Epithelial cell of proximal tubule (primary cell): ENCODE data around the gene MGAT5. TPM values are rescaled to one million over a fixed set of nuclear protein-coding genes. Genes with fewer than 3 reads are reported as not detected.

Experiments
- DNase-seq: peaks from one replicate; pipeline ENCODE4 v3.0.0-alpha.2; 2011; ENCODE audit warnings: low read depth
- H3K4me3 ChIP-seq: 2 replicates; pipeline ENCODE4 v1.5.1; 2011; ENCODE audit warnings: low read depth, mild to moderate bottlenecking, low read length
- total RNA-seq: library from RNA; depleted of rRNA; stranded (reverse); fragments of >200 nt; gene quantifications from 2 replicates; pipeline ENCODE4 v1.2.3, GENCODE V29; 2015
- TF ChIP-seq, protein P1 (sequence below): conservative IDR thresholded peaks from 2 replicates; pipeline ENCODE4 v1.5.1; 2012; ENCODE audit warnings: low read depth, mild to moderate bottlenecking, low read length

The MGAT5 gene
- total RNA-seq, 1 donor from 2014 or later: 34.0 TPM

DNA sequence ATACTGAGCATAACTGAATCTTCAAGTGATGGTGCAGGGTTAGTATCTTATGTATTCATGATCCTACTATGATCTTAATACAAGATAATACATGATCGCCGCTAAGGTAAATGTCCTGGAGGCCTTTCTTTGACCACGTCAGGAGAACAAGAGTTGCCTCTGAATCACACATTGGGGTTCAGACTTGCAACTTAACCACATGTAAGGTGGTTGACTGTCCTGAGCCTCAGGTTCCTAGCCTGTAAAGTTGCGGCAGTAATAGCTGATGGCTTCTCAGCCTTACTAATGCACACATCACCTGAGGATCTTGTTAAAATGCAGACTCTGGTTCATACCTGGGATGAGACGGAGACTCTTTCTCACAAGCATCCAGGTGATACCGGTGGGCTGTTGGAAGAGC lies 112.5 kb downstream of the MGAT5 start:
- TF ChIP-seq, protein P1, sequence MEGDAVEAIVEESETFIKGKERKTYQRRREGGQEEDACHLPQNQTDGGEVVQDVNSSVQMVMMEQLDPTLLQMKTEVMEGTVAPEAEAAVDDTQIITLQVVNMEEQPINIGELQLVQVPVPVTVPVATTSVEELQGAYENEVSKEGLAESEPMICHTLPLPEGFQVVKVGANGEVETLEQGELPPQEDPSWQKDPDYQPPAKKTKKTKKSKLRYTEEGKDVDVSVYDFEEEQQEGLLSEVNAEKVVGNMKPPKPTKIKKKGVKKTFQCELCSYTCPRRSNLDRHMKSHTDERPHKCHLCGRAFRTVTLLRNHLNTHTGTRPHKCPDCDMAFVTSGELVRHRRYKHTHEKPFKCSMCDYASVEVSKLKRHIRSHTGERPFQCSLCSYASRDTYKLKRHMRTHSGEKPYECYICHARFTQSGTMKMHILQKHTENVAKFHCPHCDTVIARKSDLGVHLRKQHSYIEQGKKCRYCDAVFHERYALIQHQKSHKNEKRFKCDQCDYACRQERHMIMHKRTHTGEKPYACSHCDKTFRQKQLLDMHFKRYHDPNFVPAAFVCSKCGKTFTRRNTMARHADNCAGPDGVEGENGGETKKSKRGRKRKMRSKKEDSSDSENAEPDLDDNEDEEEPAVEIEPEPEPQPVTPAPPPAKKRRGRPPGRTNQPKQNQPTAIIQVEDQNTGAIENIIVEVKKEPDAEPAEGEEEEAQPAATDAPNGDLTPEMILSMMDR: no peak
- no peak for DNase-seq
- no peak overlapping the region for H3K4me3 ChIP-seq

DNA sequence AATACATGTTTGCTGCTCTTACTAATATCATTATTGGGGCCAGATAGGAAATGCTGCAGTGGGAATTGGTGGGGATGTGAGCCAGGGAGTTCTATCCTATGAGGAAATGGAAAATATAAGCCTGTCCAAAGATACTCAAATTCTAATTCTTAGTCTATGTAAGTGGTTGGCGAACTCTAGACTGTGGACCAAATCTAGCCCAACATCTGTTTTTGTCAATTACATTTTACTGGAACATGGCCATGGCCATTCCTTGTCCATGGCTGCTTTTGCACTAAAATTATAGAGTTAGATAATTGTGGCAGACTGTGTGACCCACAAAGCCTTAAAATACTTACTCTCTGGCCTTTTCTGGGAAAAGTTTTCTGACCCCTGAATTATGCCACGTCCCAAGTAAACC lies 113.3 kb downstream of the MGAT5 start:
- TF ChIP-seq, protein P1: no peak
- no peak overlapping the region for H3K4me3 ChIP-seq
- DNase-seq: no peak

DNA sequence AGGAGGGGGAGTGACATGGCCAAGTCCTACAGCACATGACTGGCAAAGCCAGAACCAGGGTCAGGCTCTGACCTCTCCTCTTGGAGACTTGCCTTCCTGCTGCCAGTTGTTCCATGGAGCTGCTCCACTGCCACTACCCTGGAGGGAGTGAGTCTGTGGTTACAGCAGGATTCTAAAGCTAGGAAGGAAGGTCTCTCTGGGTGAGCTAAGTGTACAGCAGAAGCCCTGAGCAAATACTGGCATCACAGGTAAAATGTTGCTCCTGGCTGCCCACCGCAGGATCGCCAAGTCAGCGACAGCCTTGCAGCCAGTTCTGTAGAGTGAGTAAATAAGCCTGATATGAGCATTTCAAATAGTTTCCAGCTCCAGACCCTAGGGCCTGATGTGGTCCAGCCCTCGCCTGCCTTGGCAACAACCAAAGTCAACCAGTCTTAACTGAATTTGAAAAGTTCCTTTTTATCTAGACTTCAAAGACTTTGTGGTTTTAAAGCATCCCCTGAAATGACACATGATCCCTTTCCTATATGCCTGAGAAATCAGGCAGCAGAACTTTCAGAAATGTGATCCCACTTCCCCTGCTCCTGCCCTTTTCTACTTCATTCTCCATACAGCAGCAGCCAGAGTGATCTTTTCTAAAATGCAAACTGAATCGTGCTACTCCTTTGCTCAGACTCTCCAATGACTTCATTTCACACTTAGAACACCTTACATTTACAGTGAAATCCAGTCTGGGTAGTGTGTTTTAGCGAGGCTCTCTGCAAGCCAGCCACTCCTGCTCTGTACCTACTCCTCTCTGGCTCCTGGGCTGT lies 114.3 kb downstream of the MGAT5 start:
- TF ChIP-seq, protein P1: no peak
- DNase-seq: no peak
- no peak overlapping the region for H3K4me3 ChIP-seq

DNA sequence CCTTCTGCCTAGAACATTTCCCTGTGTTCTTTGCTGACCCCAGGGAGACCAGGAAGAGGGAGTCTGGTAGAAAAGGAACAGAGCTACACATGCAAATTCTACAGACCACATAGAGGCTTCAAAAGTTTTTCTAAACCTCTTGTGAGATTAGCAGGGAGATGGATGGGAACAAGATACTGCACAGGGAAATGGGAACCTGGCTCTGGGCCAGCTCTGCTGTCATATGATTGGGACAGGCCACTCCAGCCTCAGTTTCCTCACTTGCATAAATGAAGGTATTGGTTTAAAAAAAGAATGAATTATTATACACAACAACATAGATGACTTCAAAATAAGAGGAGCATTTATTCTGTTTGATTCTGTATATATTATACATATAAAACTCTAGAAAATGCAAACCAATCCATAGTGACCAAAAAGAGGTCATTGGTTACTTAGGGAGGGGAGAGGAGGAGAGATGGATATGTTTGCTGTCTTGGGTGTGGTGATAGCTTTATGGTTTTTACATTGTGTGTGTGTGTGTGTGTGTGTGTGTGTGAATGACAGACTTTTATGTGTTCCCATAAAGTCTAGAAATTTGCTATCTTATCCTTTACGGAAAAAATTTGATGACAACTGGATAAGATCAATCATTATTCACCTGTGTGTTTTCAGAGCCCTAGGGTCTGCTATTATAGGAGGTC lies 115.5 kb downstream of the MGAT5 start:
- TF ChIP-seq, protein P1: no peak
- DNase-seq: no peak
- H3K4me3 ChIP-seq: no peak overlapping the region

DNA sequence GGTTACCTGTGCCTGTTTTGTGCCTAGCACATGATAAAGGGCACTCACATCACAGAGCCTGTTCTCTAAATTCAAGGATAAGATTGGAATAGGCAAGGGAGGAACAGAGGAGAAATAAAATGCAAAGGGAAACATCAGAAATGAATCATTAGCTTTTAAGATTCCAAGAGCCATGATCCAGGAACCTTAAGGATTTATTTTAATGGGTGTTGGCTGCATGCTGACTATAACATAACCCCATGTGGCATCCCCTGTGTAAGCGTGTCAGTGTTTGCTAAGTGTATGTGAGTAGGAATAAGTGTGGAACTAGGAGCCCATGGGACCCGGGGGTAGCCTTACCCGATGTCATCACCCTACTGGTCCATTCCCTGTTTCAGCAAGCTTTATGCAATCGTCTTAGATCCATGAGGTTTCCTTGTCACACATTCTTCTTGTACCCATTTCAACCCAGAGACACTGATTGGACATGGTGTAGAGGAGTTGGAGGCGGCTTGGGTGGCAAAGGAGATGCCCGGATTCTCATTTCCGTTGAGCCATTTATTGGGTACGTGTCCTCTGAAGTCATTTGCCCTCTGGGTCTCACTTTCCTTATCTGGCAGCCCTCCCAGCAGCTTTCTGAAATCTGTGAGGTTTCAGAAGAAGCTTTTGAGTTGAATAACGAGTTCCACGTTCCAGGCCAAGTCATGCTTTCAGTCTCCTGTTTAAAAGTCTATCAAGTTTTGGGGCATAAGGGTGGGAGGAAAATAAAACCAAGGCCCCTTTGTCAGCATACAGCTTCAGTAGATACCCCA lies 117.0 kb downstream of the MGAT5 start:
- TF ChIP-seq, protein P1: no peak
- H3K4me3 ChIP-seq: no peak overlapping the region
- DNase-seq: no peak

DNA sequence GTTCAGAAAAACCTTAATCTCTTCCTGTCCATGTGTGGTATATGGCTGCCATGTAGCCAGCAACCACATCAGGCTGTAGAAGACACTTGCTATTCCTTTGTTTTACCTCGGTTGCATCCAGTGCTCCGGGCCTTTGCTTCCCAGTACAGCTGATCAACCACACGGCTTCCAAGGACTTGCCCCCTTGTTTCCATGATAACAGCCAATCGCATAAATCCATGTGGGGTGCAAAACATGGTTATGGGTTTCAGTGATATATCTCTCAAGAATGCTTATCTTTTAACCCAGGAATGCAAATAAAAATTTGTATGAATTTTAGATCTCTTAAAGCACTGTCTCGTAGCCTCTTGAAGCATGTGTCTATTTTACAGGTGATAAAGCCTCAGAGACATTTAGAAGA lies 118.3 kb downstream of the MGAT5 start:
- no peak for DNase-seq
- no peak overlapping the region for H3K4me3 ChIP-seq
- TF ChIP-seq, protein P1: no peak
